ENCODE results near the gene RNF187.

The RNF187 gene

GRCh38 chr1:228462560-228462959, 24.6 kb upstream of the RNF187 start:
- DNase-seq = no peak
- no peaks in the 10 kb centered on the region for H3K27me3 ChIP-seq (ENCODE audit: insufficient read depth, low read depth, severe bottlenecking)
- no peak overlapping the region for H3K4me3 ChIP-seq (ENCODE audit: low read depth, low read length)
- no peak for TF ChIP-seq CTCF (IDR thresholded peaks at IDR 0.05; ENCODE audit: low read depth, low read length)
- no peaks in the 10 kb centered on the region for H3K36me3 ChIP-seq
- H3K9me3 ChIP-seq (ENCODE audit: severe bottlenecking) = no peaks in the 10 kb centered on the region
- no peak overlapping the region for H3K27ac ChIP-seq

- DNase-seq = no peak
- Histone ChIP-seq H3K36me3 (no peaks in the 10 kb centered on the region), H3K9me3 (ENCODE audit: severe bottlenecking) (no peaks in the 10 kb centered on the region), H3K4me3 (ENCODE audit: low read depth, low read length) (no peak overlapping the region), H3K27me3 (ENCODE audit: insufficient read depth, low read depth, severe bottlenecking) (no peaks in the 10 kb centered on the region), H3K27ac (no peak overlapping the region)
- TF ChIP-seq CTCF (IDR thresholded peaks at IDR 0.05; ENCODE audit: low read depth, low read length) = no peak
These were observed 24.1 kb upstream of the RNF187 start for GRCh38 chr1:228463009-228463558.

GRCh38 chr1:228463559-228464455, 23.4 kb upstream of the RNF187 start:
- no peak for TF ChIP-seq CTCF (IDR thresholded peaks at IDR 0.05; ENCODE audit: low read depth, low read length)
- H3K4me3 ChIP-seq (ENCODE audit: low read depth, low read length) = no peak overlapping the region
- H3K27me3 ChIP-seq (ENCODE audit: insufficient read depth, low read depth, severe bottlenecking) = no peaks in the 10 kb centered on the region
- no peak for DNase-seq
- H3K27ac ChIP-seq = no peak overlapping the region
- H3K9me3 ChIP-seq (ENCODE audit: severe bottlenecking) = no peaks in the 10 kb centered on the region
- H3K36me3 ChIP-seq = no peaks in the 10 kb centered on the region

GRCh38 chr1:228464487-228464983, 22.6 kb upstream of the RNF187 start:
- Histone ChIP-seq H3K27me3 (ENCODE audit: insufficient read depth, low read depth, severe bottlenecking) (no peaks in the 10 kb centered on the region), H3K9me3 (ENCODE audit: severe bottlenecking) (no peaks in the 10 kb centered on the region), H3K27ac (no peak overlapping the region), H3K36me3 (no peaks in the 10 kb centered on the region), H3K4me3 (ENCODE audit: low read depth, low read length) (no peak overlapping the region)
- no peak for DNase-seq
- no peak for TF ChIP-seq CTCF (IDR thresholded peaks at IDR 0.05; ENCODE audit: low read depth, low read length)

- Histone ChIP-seq H3K9me3 (ENCODE audit: severe bottlenecking) (no peaks in the 10 kb centered on the region), H3K4me3 (ENCODE audit: low read depth, low read length) (no peak overlapping the region), H3K36me3 (no peaks in the 10 kb centered on the region), H3K27me3 (ENCODE audit: insufficient read depth, low read depth, severe bottlenecking) (no peaks in the 10 kb centered on the region), H3K27ac (no peak overlapping the region)
- no peak for TF ChIP-seq CTCF (IDR thresholded peaks at IDR 0.05; ENCODE audit: low read depth, low read length)
- no peak for DNase-seq
These were observed 22.0 kb upstream of the RNF187 start for GRCh38 chr1:228465141-228465540.

Measured in WERI-Rb-1 (cell line).